NCI-H146 treated with DMSO at 0.1 percent for 48 hours (cell line): ENCODE measurements around the gene NOTCH2.

ENCODE experiments used
- DNase-seq: peaks from one replicate; lab custom pipeline; 2025; ENCODE audit not compliant: unreplicated experiment; lab: John Stamatoyannopoulos, UW

Gene NOTCH2

DNA sequence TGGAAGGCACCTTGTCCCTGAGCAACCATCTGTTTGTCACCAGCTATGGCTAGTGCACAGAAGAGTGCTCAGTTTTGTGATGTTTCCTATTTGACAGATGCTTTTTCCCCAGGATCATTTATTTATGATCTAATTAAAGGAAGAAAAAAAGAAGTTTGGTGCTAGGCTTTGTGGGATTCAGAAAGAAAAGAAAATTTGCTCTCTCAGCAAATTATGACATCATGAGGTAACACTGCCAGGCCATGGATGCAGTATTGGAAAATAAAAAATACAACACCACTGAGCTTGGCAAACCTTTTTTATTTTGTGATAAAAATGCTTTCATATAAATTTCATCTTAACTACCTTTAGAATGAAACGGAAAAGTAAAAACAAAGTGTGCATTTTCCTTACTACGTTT lies 157.7 kb downstream of the NOTCH2 start:
- DNase-seq, result no peak

DNA sequence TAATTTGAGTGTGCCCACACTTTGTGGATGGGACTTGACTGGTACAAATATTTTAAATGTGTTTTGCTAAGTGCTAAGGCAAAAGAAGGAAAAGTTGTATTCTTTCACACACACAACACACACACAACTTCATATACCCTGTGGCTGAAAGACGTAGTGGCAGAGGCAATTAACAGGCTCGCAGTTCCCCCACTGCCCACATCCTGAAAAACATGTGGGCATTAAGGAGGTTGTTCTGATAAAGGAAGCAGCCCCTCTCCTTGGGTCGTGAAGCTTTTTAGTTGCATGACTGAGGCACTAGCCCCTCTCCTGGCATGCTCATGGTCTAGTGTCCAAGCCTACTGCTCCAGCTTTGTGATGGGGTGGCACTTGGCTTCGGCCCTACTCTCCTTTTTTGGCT lies 158.8 kb downstream of the NOTCH2 start:
- DNase-seq, result no peak

DNA sequence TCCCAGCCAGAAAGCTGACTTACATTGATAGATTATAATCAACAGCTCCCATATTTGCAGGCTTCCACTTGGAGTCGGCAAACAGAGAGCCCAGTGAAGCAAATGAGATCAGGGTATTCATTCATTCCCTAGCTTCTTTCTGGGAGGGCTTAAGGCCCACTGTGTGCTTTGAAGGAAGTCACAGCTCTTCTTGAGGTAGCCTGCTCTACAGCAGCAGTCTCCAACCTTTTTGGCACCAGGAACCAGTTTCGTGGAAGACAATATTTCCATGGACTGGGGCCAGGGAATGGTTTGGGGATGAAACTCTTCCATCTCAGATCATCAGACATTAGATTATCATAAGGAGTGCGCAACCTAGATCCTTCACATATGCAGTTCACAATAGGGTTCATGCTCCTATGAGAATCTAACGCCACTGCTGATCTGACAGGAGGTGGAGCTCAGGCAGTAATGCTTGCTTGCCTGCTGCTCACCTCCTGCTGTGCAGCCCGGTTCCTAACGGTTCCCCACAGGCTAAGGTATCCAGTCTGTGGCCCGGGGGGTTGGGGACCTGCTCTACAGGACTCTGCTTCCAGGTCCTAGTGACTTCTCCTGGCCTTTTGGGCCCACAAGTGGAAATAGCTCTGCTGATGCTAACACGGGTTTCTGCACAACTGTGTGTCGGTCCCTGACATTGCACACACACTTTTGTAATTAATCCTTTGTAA lies 159.4 kb downstream of the NOTCH2 start:
- no peak for DNase-seq

DNA sequence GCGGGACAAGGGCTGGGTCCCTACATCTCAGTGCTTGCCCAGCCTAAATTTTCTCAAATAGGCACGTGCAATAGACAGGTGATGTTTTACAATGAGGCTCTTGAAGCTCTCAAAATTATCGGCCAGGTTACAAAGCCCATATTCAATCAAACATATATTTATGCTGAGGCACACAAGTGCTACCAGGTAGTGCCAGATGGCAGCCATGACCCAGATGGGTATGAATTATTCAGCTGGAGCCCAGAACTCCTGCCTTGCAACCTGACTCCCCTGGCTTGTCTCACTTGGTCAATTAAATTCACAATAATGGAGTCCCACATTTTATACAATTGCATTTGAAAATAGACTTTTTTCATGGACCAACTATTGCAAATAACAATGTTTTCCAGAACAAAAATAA lies 160.8 kb downstream of the NOTCH2 start:
- DNase-seq, result no peak

DNA sequence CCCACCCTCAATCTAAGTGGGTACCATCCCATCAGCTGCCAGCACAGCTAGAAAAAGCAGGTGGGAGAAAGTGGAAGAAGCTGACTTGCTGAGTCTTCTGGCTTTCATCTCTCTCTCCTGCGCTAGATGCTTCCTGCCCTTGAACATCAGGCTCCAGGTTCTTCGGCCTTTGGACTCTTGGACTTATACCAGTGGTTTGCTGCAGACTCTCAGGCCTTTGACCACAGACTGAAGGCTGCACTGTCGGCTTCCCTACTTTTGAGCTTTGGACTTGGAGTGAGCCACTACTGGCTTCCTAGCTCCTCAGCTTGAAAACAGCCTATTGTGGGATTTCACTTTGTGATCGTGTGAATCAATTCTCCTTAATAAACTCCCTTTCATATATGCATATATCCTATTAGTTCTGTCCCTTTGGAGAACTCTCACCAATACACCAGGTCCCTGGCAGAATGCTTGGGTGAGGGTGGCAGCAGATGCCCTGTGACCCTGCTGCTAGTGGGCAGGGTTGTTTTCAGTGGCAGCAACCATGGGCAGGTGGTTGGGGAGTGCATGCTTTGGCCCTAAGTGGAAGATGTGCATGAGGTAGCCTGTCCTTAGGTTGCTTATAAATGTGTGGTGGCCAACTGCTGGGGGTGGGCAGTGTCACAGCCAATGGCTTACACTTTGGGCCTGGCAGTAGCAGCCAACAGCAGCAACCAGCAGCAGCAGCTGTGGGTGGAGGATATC lies 162.4 kb downstream of the NOTCH2 start:
- DNase-seq, result no peak

DNA sequence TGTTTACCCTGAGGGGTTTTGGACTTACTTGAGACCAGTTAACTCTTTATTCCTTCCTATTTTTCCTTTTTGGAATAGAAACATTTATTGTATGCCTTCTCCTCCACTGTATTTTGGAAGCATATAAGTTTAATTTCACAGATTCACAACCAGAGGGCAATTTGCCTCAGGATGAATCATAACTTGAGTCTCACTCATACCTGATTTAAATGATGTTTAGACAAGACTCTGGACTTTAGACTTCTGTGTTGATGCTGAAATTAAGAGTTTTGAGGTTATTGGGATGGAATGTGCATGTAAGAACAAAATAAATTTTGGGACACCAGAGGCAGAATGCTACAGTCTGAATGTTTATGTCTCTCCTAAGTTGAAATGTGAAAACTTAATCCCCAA lies 166.0 kb downstream of the NOTCH2 start:
- no peak for DNase-seq

DNA sequence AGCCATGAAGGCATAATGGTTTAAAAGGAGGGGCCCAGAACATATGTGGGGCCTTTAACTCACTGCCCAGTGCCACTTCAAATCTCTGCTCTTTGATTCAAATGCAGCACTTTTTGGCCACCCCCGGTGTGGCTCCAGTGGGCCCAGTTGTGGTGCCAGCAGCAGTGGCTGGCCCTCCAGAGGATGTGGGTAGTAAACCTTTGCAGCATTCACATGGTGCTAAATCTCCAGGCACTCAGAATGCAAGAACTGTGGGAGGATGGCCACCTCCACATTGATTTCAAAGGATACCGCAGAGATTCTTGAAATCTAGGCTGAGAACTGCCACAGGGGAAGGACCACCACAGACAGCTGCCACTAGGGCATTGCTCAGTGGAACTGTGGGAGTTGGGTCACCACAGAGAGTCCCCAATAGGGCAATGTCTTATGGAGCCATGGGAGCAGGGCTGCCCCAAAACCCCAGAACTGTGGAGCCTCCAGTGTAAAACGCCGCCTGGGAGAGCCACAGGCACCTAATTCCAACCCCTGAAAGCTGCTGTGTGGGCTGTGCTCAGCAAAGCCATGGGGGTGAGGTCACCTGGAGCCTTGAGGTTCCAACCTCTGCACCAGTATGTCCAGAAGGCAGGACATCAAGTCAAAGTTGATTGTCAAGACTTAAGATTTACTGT lies 166.6 kb downstream of the NOTCH2 start:
- DNase-seq, result no peak

DNA sequence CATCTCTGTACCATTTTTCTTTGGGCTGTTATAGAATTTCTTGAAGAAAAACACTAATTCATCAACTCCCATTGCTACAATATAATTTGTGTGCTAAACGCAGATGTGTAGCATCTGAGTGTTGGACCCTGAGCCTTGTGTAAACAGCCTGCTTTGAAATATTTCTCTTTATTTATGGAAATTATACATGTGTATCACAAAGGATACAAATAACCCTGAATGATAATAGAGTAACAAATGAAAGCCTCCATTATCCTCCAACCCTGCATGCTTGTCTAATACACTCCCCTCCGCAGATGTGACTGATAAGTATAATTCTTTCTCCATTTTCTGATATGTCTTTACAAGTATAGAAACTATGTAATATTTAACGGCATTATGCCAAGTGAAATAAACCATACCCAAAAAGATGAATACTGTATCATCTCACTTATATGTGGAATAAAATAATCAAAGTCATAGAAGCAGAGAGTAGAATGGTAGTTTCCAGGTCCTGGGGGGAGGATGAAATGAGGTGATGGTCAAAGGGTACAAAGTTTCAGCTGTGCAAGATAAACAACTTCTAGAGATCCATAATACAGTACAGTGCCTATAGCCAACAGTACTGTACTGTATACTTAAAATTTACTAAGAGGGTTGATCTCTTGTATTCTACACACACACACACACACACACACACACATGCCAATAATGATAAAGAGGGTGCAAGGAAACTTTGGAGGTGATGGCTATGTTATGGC lies 170.3 kb downstream of the NOTCH2 start:
- no peak for DNase-seq

DNA sequence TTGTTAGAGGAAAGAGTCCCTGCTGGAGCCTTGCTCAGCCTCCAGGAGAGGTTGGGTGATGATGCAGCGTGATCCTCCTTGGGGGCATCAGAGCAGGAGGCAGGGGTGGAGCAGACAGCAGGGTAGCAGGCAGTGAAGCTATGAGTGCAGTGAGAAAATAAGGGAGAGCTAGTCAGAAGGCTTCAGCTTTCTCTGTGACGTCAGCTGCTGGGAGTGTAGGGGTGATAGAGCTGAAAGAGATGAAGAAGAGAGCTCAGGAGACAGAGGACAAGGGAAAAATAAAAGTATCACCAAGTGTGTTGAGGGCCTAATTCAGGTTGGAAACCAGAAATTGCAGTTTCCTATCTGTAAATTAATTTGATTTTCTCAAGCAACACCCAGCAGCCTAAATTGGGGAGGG lies 170.9 kb downstream of the NOTCH2 start:
- no peak for DNase-seq

DNA sequence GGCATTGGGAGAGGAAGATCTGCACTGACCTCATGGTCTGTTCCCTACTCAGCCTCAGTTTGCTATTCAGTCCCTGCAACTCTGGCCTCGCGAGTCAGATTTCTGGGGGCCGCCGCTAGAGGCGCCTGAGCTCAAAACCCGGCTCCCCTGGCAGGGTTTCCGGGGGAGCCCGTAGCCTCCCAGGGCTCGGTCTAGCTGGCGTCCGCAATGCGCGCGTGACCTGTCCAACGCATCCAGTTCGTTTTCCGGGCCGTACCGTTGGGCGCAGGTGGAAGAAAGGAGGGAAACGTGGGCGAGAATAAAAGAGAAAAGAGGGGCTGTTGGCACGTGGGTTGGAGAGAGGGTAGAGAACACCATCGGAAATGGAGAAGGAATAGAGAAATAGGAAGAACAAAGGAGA lies 173.2 kb downstream of the NOTCH2 start, which contains the start of gene ADAM30:
Gene ADAM30 (minus strand): TSS at position 213 of the 400 bp plus-strand sequence. CDS start 179 bp downstream, at position 34.
- no peak for DNase-seq

DNA sequence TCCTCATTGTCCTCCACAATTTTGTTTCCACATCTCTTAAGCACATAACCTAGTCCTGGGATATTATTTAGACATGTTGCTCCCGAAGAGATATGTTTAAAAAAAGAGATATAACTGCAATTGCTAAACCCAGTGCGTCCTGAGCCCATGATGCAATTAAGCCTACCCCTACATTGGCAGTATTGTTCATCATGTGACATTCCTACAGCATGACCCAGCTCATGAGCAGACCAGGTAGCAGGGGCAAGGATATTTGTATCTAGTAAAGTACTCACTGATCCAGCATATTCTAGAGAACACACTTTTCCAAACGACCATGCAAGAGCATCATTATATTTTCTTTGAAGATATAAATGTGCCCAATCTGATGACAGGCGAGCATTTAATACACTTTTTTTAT lies 174.4 kb downstream of the NOTCH2 start:
- DNase-seq, result no peak

DNA sequence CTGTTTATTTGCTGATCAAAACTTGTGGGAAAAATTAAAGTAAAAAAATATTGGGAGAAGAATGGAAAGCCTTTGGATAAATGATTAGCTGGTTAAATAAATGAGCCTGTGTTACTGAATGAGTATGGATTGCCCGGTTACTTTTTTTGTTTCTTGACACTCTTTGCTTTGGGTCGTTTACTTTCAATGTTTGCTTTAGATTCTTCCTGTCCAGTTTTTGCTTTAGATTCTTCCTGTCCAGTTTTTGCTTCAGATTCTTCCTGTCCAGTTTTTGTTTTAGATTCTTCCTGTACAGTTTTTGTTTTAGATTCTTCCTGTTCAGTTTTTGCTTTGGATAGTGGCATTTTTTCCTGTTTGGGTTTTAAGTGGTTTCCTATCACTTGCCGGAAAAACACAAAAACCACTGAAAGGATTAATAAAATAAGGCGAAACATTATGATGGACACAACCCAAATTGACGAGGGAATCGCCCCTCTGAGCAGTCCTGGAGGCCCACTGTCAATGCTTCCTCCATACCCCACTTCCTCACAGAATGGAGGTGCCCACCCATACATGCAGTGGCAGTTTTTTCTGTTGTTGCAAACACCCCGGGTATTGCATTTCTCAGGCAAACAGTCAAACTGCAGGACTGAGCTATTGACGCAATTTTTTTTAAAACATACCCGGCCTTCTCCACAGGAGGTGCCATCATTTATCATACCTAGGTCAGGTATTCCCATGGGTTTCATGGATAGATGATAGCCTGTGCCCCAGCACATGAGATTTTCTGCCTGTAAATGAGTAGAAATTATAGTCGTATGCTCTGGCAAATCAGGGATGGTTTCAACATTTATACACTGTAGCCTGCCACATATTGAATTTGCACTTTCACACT lies 175.4 kb downstream of the NOTCH2 start:
- DNase-seq, result no peak

DNA sequence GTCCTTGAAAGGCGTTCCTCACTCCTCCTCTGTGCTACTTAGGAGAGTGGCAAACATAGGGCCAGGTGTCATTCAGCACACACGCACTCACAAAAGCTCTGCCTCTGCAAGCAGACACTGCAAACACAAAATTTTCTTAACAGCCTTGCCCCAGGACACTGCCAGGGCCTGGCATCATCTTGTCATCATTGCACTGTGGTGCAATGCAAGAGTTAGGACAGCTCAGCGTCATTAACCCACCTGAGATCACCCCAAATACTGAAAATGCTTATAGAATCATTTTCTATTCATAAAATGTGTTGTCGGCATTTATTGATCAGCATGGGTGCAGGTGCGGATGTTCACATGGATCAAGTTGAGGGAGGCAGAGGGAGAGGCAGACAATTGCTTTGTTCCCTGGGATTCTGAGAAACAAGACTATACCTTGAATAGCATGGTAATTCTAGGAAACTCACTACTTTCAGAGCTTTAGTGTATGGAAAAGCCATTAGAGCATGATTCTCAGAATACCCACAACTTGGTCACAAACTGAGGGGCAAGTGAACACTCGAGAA lies 176.1 kb downstream of the NOTCH2 start:
- no peak for DNase-seq

DNA sequence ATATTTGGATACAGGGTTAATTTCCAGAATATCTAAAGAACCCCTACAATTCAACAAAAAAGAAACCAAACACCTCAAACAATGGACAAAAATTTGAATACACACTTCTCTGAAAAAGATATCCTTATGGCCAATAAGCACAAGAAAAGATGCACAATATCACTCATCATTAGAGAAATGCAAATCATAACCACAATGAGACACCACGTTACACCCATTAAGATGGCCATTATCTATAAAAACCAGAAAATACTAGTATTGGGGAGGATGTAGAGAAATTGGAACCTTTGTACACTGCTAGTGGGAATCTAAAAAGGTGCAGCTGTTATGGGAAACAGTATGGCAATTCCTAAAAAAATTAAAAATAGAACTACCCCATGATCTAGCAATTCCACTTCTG lies 178.1 kb downstream of the NOTCH2 start:
- no peak for DNase-seq

DNA sequence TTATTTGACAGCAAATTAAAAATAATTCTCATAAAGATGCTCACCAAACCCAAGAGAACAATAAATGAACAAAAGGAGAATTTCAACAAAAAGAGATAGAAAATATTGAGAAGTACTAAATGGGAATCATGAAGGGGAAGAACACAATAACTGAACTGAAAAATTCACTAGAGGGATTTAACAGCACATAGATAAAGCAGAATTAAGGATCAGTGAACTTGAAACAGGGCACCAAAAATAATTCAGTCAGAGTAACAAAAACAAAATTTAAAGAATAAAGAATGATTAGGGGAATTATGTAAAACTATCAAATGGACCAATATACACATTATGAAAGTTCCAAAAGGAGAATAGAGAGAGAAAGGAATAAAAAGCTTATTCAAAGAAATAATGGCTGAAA lies 181.0 kb downstream of the NOTCH2 start:
- no peak for DNase-seq

DNA sequence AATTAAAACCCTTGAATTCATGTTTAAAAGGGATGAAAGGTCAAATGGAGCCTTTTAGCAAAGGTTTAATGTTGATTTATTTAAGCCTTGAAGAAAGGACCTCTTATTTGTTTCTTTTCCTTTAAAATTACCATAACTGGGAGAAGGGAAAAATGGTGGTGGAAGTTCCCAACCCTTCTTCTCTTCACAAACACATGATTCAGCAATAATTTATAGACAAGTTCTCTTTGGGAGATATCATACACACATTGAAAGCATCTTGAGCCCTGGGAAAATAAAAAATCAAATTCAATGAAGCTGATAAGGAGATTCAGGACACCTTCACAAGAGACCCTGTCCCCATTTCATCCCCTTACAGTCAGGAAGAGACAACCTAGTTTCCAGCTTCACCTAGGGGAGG lies 182.0 kb downstream of the NOTCH2 start:
- no peak for DNase-seq

DNA sequence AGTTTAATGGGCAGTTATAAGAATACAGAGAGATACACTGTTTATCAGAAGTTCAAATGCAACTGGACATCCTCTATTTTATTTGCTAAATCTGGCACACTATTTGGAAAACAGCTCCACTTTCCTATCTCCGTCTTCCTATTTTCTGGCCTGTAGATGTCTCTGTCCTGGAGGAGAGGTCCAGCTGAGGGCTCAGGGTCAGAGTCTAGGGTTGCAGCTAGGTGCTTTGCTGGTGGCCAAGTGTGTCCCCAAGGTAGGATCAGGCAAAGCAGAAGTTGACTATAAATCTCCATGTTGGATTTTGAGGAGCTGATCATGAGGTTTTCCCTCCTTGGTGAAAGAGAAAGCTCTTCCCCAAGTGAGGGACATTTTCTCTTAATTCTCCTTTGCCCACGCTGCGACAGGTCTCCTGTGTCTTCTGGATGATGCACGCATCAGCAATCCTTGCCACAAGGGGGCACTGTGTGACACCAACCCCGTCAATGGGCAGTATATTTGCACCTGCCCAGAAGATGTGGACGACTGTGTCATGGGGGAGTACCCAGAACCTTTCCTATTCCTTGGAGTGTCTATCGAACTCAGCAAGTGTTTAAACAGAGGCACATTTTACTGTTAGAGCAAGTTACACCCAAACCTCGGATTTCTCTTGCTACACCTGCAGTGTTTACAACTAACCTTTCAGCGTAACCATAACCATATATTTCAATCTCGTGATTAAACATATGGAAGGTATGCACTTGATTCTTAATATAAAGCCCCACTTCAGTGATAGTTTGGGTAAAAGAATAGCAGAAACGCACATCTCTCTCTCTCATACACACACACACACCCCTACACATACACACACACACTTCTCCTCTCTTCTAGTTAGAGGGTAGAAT lies 183.3 kb downstream of the NOTCH2 start:
- DNase-seq, result no peak

DNA sequence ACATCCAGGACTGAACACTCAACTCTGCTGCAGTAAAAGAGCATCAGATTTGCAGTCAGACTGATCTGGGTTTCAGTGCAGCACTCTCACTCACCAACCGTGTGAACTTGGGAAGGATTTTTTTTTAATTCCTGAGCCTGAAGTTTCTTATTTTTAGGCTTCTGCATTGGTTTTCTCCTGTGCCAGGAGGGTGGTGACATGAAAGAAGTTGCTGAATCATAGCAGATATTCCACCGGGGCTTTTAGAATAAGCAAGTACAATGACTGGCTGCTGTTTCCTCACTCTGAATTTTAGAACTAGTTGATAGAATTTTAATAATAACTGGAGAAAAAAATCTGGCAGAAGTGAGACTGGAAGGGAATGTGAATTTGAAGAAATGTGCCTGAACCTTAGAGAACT lies 184.8 kb downstream of the NOTCH2 start:
- no peak for DNase-seq

DNA sequence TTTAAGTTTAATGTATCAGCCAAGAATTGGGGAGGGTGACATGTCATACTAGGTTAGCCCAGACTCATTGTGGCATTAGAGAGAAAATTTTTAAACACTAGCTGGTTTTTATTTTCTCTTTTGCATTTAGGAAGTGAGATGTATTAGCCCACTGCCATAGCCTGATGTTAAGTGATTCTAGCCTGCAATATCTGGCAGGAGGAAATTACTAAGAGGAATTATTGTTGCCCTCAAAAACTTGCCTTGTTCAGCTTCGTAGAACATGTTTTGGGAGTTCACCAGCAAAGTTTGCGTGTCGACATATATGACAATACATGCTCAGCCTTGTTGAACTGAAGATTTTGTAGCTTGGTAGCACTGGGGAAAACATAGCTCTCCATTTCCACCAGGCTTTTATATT lies 185.6 kb downstream of the NOTCH2 start:
- no peak for DNase-seq
